Loucy (cell line): Measurements from ENCODE around the gene CDCA4.

Experiments used
- EZH2phosphoT487 ChIP-seq: fragments of 200-600 bp; IDR thresholded peaks from 2 replicates; pipeline ENCODE4 v1.6.1; 2018; ENCODE audit warnings: antibody characterized with exemption, mild to moderate bottlenecking, moderate library complexity, borderline replicate concordance
- TF ChIP-seq, protein P1 (sequence below): fragments of 200-600 bp; sonication (generic); conservative IDR thresholded peaks from 2 replicates; pipeline ENCODE4 v1.5.1; 2014; ENCODE audit warnings: mild to moderate bottlenecking, antibody characterized with exemption, low read length

DNA sequence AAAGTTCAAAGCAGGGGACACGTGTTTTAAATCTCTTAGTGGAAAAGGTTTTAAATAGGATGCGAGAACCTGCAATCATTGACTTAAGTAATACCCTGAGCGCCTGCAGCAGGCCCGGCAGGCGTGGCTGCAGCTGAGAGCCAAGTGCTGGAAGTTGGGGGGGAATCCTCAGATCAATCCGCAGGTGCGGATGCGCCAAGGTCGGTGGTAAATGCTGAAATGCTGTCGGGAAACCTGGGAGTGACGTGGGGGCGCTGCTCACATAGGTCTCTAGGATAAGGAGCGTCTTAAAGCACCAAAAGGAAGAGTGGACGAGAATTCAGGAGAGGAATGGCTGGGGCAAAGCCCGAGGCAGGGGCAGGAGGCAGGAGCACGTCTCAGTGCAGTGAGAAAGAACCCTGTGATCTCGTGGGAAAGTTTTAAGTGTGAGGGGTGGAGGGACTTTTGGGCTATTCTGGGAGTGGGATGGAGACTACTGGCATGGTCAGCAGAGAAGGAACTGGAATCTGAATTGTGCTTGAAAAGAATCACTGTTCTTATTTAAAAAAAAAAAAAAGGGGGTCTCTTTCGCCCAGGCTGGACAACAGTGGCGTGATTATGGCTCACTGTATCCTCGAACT, 883 bp upstream of the CDCA4 start:
- TF ChIP-seq, protein P1, sequence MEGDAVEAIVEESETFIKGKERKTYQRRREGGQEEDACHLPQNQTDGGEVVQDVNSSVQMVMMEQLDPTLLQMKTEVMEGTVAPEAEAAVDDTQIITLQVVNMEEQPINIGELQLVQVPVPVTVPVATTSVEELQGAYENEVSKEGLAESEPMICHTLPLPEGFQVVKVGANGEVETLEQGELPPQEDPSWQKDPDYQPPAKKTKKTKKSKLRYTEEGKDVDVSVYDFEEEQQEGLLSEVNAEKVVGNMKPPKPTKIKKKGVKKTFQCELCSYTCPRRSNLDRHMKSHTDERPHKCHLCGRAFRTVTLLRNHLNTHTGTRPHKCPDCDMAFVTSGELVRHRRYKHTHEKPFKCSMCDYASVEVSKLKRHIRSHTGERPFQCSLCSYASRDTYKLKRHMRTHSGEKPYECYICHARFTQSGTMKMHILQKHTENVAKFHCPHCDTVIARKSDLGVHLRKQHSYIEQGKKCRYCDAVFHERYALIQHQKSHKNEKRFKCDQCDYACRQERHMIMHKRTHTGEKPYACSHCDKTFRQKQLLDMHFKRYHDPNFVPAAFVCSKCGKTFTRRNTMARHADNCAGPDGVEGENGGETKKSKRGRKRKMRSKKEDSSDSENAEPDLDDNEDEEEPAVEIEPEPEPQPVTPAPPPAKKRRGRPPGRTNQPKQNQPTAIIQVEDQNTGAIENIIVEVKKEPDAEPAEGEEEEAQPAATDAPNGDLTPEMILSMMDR = peak; percentile 53
- no peak for TF ChIP-seq EZH2phosphoT487
